ENCODE measurements around the gene CHRNA4. TPM values are rescaled to one million over a fixed set of nuclear protein-coding genes. Genes with fewer than 3 reads are reported as not detected.
"Not testable (repeated sequence)": the region's sequence is repeated elsewhere in the genome, so short reads cannot be mapped to it uniquely, and the experiment has no call there.

Gene CHRNA4
- total RNA-seq, 1 donor from 2014 or later, result not detected

DNA sequence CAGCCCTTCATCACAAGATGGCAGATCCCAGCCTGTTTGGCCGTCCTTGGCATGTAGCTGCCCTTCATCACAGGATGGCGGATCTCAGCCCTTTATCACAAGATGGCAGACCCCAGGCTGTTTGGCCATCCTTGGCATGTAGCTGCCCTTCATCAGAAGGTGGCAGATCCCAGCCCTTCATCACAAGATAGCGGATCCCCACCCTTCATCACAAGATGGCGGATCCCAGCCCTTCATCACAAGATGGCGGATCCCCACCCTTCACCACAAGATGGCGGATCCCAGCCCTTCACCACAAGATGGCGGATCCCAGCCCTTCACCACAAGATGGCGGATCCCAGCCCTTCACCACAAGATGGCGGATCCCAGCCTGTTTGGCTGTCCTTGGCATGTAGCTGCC, 26.1 kb downstream of the CHRNA4 start:
- not testable (repeated sequence) for DNase-seq (ENCODE audit: low spot score)

DNA sequence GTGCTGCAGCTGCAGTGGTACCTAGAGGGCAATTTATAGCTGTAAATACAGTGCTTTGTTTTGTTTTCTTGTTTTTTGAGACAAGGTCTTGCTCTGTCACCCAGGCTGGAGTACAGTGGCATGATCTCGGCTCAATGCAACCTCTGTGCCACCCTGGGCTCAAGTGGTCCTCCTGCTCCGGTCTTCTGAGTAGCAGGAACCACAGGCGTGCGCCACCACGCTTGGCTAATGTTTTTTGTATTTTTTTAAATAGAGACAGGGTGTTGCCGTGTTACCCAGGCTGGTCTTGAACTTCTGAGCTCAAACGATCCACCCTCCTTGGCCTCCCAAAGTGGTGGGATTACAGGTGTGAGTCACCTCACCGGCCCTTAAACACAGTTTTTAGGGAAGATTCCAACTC, 26.8 kb downstream of the CHRNA4 start:
- no peak for DNase-seq (ENCODE audit: low spot score)

DNA sequence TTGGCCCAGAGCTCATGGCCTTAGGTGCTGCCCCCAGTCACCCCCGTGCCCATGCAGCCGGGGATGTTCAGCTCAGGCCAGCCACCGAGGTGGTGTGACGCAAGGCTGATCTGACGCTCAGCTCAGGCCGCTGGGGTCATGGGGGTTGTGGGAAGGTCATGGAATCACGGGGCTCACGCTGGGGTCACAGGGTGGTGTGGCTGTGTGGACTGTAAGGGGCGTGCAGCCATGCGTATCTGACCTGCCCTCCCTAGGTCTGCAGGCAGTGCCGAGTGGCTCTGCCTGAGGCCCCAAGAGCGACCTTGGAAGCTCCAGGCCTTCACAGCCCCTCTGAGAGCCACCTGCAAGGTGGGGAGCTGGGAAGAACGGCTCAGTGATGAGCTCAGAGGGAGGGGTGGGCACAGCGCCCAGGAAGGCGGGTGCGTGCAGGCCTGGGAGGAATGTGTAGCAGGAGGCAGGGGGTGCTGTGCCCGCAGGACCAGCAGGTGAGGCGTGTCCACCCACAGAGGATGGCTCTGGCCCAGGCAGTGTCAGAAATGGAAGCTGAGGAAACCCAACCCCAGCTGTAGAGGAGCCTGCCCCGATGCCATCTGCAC, 27.8 kb downstream of the CHRNA4 start:
- no peak for DNase-seq (ENCODE audit: low spot score)

DNA sequence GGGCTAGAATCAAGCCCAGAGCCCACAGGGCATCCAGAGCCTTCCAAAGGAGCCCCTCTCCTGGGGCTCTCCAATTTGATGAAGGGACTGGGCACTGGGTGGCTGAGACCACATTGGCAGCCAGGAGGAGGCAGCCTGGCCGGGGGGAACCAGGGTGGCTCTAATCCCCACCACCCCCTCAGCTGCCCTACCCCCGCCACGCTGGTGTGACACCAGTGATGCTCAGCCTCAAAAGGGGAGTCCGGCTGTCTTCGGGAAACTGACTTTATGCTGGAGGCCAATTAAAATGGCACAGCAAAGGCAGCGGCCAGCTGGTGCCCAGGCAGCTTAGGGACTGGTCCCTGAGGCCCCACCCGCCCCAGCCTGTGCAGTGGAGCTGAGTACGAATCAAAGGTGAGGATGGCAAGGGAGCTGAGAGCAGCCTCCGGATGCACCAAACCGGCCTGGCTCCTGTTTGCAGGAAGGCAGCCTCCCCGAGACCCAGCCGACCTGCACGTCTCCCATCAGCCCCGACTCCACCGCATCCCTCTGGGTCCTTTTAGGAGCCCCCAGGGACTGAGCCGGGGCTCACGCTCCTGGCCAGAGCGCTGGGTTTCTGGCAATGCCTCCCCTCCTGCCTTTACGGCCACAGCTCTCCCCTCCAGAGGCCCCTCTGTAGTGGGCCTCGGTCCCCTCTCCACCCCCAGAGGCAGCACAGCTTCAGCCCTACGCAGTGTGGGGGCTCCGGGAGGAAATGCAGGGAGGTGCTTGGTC, 28.5 kb downstream of the CHRNA4 start:
- no peak for DNase-seq (ENCODE audit: low spot score)

DNA sequence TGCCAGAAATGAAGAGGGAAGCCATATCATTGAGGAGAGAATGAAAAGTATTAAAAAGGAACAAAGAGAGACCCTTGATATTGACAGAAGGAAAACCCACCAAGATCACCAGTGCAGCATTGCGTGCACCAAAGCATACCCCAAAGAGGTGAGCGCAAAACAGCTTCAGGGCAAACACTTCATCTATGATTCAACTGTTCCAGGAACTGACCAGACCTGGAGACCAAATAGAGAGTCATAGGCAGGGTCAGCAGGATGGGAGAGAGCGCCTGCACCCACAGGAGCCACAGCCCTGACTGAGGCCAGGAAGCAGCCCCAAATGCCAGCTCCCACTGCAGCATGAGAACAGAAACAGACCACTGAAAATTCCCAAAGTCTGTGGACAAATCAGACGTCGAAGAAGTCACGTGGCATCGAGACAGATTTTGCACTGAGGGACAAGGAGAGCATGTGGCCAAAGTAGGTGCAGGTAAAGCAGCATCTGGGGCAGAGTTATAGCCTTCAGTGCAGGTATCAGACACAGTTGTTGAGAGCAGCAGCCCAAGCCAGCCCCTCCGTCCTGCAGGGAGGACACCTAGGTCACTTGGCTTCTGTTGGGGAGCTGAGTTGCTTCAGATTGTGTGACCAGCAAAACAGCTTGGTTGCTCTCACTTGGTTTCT, 29.3 kb downstream of the CHRNA4 start:
- no peak for DNase-seq (ENCODE audit: low spot score)

DNA sequence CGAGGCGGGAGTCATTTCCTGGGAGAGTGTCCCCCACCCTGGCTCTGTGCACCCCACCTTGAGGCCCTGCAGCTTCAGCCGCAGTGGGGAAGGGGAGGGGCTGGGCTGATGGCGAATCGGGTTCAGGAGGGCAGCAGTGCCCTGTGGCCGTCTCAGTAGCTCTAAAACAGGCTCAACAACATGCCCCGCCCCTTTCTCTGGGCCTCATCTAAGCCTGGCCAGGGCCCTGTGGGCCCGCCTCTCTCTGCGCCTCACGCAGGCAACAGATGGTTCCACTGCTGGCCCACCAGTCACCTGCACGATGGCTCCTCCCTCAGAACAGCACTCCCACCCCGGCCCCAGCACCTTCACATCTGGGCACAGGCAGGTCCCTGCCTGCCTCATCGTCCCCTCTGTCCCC, 30.2 kb downstream of the CHRNA4 start:
- DNase-seq (ENCODE audit: low spot score), result no peak

DNA sequence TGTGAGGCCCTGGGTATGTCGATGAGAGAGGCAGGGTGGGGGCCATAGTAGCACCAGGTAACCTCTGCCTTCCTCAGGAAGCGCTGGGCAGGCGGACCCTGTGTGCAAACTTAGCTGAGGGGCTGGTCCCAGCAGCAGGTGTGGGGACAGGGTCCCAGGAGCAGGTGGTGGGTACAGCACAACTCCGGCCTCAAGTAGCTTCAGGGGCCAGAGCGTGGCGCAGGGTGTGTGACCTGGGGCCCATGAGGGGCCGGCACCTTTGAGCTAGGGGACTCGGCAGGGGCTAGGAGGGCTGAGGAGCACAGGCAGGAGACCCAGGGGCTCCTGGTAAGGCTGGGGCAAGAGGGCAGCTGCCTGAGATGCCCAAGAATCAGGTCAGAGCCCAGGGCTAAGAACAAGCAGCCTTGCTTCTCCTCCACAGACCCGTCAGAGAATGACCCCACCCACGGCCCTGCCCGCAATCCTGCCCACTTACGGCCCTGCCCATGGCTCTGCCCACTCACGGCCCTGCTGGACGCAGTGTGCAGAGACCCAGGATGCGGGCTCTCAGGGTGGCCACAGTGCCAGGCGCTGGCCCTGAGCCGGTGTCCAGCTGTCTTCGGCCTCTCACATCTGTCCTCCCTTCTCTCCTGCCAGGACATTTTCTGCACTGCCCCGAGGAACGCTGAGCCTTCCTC, 30.9 kb downstream of the CHRNA4 start:
- no peak for DNase-seq (ENCODE audit: low spot score)

DNA sequence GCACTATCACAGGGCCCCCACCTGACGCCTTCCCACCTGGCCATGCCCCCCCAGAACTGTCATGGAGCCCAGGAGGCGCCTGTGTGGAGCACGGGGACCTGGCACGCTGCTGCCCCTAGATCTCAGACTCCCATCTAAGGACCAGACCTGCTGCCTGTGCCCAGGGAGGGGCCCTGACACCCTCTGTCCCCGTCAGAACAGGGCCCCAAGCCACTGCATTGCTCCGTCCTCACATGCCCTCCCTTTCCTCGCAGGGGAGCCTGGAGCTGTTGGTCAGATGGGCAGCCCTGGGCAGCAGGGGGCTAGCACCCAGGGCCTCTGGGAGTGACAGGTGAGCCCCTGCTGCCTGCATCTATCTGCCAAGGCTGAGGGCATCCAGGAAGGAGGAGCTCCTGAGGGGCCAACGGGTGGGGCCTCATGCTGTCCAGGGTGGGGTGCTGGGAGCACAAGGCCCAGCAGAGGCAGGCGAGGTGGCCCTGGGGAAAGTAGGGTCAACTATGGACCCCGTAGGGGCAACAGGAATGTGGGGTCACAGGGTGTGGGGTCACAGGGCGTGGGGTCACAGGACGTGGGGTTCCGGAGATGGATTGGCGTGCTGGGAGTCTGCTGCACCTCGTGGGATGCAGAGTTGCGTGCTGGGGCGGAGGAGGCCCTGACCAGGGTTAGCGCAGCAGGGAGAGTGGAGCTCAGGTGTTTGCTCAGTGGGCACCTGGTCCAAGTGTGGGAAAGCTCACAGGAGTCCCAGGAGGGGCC, 31.6 kb downstream of the CHRNA4 start:
- no peak for DNase-seq (ENCODE audit: low spot score)

DNA sequence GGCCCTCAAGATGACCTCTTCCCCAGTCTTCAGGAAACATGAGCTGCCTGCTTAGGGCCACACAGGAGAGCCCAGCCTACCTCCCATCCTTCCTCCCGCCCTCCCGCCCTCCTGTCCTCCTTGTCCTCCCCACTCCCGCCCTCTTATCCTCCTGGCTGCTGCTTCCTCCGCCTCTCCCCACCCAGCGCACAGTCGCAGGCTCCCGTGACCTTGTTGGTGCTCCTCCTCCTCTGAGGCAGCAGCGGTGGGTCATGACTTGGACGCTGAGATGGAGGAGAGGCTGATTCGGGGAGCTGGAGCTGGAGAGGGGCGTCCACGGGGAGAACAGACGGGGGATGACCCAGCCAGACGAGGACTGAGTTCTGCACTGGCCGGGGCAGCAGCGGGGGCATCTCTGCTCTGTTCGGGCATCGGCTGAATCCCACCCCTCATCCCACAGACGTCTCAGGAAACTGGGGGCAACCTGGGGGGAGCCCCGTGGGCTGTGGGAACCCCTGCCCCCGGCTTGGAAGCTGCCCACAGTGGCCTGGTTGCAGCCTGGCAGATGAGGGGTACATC, 32.4 kb downstream of the CHRNA4 start:
- no peak for DNase-seq (ENCODE audit: low spot score)

DNA sequence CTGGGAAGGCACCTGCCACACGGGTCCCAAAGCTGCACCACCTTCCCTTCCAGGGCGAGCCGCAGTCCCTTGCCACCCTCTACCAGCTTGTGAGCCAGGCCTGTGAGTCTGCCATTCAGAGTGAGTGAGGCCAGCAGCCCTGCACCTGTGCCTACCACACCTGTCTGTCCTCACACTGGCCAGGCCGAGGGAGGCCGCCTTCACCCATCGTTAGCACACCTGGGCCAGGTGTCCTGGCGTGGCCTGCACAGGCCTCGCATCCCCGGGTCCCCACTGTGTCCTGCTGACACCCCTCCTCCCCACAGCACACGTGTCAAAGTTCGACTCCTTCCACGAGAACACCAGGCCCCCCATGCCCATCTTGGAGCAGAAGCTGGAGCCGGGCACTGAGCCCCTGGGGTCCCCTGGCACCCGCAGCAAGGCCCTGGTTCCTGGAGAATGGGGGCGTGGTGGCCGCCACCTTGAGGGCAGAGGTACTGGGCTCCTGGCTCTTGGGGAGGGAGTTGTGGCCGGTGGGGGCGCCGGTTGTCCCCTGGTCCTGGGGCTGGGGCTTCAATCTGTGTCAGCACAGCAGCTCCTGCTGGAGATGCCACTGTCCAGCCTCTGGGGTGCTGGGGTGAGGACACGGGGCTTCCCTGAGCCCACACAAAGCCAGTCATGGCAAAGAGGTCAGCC, 33.0 kb downstream of the CHRNA4 start:
- DNase-seq (ENCODE audit: low spot score), result no peak

DNA sequence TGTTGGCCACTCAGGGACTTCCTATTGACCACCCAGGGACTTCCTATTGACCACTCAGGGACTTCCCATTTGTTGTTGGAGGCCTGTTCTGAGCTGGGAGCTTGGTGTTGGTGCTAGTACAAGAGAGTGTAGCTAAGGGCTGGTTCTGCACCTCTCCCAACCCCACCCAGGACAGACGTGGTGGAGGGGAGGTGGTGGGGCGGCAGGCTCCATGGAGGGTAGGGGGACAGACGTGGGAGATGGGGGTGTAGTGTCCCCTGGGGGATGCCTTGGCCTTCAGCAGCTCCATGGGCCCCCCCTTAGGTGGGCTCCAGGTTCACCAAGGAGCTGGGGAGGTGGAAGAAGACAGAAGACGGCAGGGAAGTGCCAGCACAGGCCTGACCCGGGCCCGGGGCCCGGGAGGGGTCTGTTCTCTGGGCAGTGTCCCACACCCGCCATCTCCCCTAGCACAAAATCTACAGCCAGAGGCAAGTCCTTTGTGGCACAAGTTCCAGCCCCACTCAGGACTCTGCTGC, 33.9 kb downstream of the CHRNA4 start:
- DNase-seq (ENCODE audit: low spot score), result no peak

DNA sequence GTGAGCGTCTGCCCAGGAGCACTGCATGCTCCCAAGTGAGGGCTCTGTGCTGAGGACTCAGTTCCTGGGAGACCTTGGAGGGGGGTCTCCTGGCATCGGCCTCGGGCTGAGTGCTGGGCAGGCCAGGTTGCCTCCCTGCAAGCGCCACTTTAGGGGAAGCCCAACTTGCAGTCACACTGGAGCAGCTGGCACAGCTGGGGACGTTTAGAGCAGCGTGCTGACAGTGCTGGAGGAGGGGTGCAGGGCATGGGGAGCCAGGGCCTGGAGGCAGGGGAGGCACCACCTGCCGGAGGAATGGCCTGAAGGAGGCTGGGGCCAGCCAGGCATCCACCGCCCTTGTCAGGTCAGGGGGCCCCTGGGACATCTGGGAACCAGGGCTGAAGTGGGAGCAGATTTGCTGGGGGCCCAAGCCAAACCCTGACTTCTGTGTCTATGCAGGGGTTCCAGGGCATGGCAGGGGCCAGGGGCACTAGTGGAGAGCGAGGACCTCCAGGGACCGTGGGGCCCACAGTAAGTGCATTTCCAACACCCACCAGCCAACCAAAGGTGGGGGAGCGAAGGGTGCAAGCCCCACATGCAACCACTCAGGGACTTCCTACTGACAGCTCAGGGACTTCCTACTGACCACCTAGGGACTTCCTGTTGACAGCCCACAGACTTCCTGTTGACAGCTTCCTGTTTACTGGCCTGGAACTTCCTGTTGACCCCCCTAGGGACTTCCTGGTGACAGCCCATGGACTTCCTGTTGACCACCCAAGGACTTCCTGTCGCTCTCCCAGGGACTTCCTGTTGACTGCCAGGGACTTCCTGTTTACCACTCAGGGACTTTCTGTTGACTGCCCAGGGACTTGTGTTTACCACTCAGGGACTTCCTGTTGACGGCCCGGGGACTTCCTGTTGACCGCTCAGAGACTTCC, 34.6 kb downstream of the CHRNA4 start:
- DNase-seq (ENCODE audit: low spot score), result no peak

DNA sequence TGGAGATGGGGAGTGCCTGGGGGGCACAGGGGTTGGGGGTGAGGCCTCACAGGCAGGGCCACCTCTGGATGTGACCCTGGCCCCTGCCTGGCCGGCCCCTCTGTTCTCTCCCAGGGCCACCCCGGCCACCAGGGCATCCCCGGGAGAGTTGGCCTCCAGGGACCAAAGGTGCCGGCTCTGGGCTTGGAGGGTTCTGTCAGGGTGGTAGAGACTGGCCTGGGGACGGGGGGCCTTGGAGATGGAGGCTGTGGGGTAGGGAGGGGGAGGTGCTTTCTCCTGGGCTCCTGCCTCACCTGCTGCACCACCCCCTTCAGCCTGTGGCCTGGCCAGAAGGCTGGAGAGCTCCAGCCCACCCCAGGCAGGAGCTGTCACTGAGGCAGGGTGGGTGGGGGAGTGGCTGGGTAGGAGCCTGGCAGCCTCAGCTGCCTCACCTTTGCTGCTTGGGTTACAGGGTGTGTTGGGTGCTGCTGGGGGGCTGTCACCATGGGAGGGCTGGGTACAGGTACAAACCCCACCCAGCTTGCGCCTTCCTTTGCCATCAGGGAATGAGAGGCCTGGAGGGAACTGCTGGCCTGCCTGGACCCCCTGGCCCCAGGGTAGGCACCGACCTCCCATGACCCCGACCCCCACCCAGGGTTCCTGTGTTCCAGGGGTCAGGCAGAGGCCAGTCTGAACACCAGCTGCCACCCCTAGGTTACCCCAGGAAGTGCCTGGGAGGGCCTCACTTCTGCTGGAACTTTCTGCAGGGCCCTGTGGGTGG, 35.4 kb downstream of the CHRNA4 start:
- DNase-seq (ENCODE audit: low spot score), result no peak

DNA sequence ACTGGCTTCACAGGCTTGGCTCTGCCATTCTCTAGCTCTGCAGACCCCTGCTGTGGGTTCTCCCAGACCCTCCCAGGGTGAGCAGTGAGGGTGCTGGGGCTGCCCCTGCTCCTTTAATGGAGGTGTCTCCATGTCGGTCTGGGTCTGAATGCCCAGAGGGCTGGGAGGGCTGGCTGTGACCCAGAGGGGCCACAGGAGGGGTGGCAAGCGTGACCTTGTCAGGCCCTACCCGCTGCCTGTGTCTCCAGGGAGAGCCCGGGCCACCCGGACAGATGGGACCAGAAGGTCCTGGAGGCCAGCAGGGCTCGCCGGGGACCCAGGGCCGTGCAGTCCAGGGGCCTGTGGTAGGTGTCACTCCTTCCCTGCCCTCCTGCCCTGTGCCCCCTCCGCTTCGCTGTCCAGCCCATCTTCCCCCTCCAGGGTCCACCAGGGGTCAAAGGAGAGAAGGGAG, 36.1 kb downstream of the CHRNA4 start:
- no peak for DNase-seq (ENCODE audit: low spot score)

DNA sequence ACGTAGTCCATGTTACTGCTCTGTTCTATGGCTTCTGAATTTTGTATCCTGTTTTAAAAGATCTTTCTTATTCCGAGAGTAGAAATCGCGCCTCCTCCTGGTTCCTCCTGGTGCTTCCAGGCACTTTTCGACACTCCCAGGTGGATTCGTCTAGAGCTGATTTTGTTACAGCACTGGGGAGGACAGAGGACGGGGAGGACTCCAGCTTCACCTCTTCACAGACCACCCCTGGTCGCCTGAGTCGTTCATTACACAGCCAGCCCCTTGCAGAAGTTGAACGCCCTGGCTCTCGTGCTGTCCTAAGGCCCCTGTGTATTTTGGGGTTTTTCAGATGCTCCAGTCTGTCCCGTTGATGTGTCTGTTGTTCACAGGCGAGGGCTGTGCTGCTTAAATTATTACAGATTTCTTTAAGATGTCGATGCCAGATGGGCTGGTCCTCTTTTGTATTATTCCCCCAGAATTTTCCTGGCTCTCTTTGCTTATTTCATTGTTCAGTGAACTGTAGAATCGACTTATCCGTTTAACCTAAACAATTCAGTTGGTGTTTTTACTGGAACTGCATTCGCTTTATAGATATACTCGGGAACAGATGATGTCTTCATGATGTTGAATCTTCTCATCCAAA, 37.7 kb downstream of the CHRNA4 start:
- no peak for DNase-seq (ENCODE audit: low spot score)

DNA sequence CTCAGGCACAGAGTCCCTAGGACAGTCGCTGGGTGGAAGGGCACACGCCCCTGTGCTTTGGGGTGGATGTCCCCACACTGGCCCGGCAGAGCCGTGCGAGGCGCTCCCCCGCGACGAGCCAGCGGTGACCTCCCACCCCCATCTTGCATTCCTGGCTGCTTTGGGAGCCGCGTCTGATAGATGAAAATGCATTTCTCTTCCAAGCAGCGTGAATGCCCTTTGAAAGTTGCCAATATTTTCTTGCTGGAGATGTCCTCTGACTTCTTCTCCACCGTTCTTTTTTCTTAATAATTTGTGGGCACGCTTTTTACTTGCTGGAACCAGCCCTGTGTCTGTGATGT, 38.2 kb downstream of the CHRNA4 start:
- no peak for DNase-seq (ENCODE audit: low spot score)

DNA sequence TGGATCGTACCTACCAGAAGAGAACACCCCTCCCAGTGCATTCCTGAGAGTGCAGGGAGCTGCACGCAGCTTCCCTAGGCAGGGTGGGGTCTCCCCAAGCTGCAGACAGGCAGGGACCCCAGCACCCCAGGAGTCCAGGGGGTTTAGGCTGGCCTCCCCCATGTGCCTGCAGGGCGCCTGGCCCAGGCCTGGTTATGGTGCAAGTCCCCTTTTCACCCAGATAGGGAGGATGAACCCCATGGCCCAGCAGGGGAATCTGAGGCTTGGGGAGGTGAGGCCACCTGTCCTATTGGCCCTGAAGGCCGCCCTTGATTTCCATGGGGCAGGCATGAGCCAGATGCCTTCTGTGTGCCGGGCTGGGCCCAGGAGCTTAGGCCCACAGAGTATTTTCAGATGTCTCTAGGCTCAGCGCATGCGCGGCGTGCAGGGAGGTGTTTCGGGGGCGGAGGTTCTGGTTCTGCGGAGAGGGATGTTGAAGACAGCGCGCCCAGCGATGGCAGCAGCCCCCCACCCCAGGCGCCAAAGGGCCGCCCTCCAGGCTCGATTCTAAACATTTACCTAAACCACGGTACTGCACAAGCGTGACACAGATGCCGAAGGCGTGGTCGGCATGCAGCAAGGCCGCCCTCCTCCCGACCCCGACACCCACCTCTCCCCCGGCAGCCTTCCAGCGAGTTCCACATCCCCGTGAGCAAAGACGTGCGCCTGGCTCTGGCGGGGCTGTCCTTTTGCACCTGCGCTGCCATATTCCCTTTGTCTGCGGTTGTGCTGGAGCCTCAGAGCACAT, 38.8 kb downstream of the CHRNA4 start:
- DNase-seq (ENCODE audit: low spot score), result no peak

All from mucosa of gallbladder (tissue), 1 donor.